Right renal cortex interstitium (tissue), 3 donors: ENCODE results near the gene KCNJ14. TPM values are rescaled to one million over a fixed set of nuclear protein-coding genes. Genes with fewer than 3 reads are reported as not detected.
"Not testable (repeated sequence)": the region's sequence is repeated elsewhere in the genome, so short reads cannot be mapped to it uniquely, and the experiment has no call there.

ENCODE experiments used
- DNase-seq, 3 donors: peaks; one replicate each; pipeline ENCODE4 v3.0.0-alpha.2; 2013; ENCODE audit warnings: low read depth in 3 of 3, low spot score in 2 of 3
- polyA plus RNA-seq, 3 donors: library from polyadenylated mRNA; unstranded; fragments of 120-200 nt; gene quantifications; one replicate each; pipeline ENCODE4 v1.2.1, GENCODE V29; 2013; ENCODE audit not compliant: insufficient read length in 3 of 3

KCNJ14 gene
- polyA plus RNA-seq, 3 donors, result 0.55 to 0.67 (median 0.61) TPM

GRCh38 chr19:48484931-48485612 is 29.7 kb downstream of the KCNJ14 start:
- DNase-seq, result no peak

- DNase-seq, result not testable (repeated sequence)
Measured at GRCh38 chr19:48486706-48487105, 31.3 kb downstream of the KCNJ14 start.

GRCh38 chr19:48487544-48487943 is 32.2 kb downstream of the KCNJ14 start:
- no peak for DNase-seq

GRCh38 chr19:48487948-48488347 is 32.6 kb downstream of the KCNJ14 start:
- no peak for DNase-seq

- not testable (repeated sequence) for DNase-seq
Measured at GRCh38 chr19:48488478-48488877, 33.1 kb downstream of the KCNJ14 start.

- no peak for DNase-seq
Measured at GRCh38 chr19:48489608-48490216, 34.3 kb downstream of the KCNJ14 start.

- no peak for DNase-seq
Measured at GRCh38 chr19:48490981-48491792, 35.8 kb downstream of the KCNJ14 start.

- no peak for DNase-seq
Measured at GRCh38 chr19:48491793-48492123, 36.4 kb downstream of the KCNJ14 start.

- peak in 1 of 3 donors; percentile 77 for DNase-seq
Measured at GRCh38 chr19:48492925-48493717, 37.7 kb downstream of the KCNJ14 start.

GRCh38 chr19:48493718-48494401 is 38.5 kb downstream of the KCNJ14 start:
- DNase-seq, result no peak

GRCh38 chr19:48495396-48495795 is 40.0 kb downstream of the KCNJ14 start:
- DNase-seq, result no peak

GRCh38 chr19:48496959-48497727 is 41.8 kb downstream of the KCNJ14 start:
- DNase-seq, result no peak

GRCh38 chr19:48497728-48498594 is 42.6 kb downstream of the KCNJ14 start:
- DNase-seq, result no peak

- DNase-seq, result no peak
Measured at GRCh38 chr19:48498595-48499311, 43.4 kb downstream of the KCNJ14 start.

- no peak for DNase-seq
Measured at GRCh38 chr19:48499316-48500090, 44.1 kb downstream of the KCNJ14 start.

GRCh38 chr19:48500830-48501493 is 45.6 kb downstream of the KCNJ14 start:
- DNase-seq, result no peak
